Muscle layer of duodenum (tissue), 2 donors: Measurements from ENCODE around the gene CES2.
A peak's percentile ranks its signal among the peaks of the same experiment; 100 is the strongest.
"Not testable (repeated sequence)": the region's sequence is repeated elsewhere in the genome, so short reads cannot be mapped to it uniquely, and the experiment has no call there.

Experiments
- H3K27ac ChIP-seq: one replicate; pipeline ENCODE4 v1.7.0; 2013; ENCODE audit warnings: mild to moderate bottlenecking, low read length
- H3K27me3 ChIP-seq: one replicate; pipeline ENCODE4 v1.7.0; 2013; ENCODE audit warnings: low read depth, mild to moderate bottlenecking, control low read depth, low read length
- H3K36me3 ChIP-seq, 2 donors: one replicate each; pipeline ENCODE4 v1.7.0; 2013; ENCODE audit warnings: low read length in 2 of 2, control low read depth in 1 of 2, mild to moderate bottlenecking in 1 of 2; ENCODE audit not compliant: insufficient read depth in 2 of 2, control insufficient read depth in 1 of 2
- H3K4me1 ChIP-seq, 2 donors: one replicate each; pipeline ENCODE4 v1.7.0; 2013; ENCODE audit warnings: low read length in 2 of 2, mild to moderate bottlenecking in 2 of 2, control low read depth in 1 of 2, moderate library complexity in 1 of 2; ENCODE audit not compliant: insufficient read depth in 2 of 2, control insufficient read depth in 1 of 2
- H3K4me3 ChIP-seq, 2 donors: one replicate each; pipeline ENCODE4 v1.7.0; 2013; ENCODE audit warnings: low read length in 2 of 2, low read depth in 1 of 2, mild to moderate bottlenecking in 1 of 2
- H3K9me3 ChIP-seq, 2 donors: one replicate each; pipeline ENCODE4 v1.7.0; 2013; ENCODE audit warnings: low read length in 2 of 2, control low read depth in 1 of 2, mild to moderate bottlenecking in 1 of 2; ENCODE audit not compliant: control insufficient read depth in 1 of 2
- donor health status: healthy.

The CES2 gene

GRCh38 chr16:66932076-66932475, 3.2 kb upstream of the CES2 start:
- no peak overlapping the region for H3K4me3 ChIP-seq
- no peaks in the 10 kb centered on the region for H3K27me3 ChIP-seq
- H3K36me3 ChIP-seq: peaks cover 0 to 11% of the 10 kb centered on the region in 2 donors
- H3K4me1 ChIP-seq: peaks cover 8 to 44% of the 10 kb centered on the region in 2 donors
- no peaks in the 10 kb centered on the region for H3K9me3 ChIP-seq
- no peak overlapping the region for H3K27ac ChIP-seq

- peak overlapping the region; percentile 85 for H3K27ac ChIP-seq
- peaks cover 7 to 21% of the 10 kb centered on the region in 2 donors for H3K36me3 ChIP-seq
- peak overlapping the region; percentile 90 to 95 for H3K4me3 ChIP-seq
- no peaks in the 10 kb centered on the region for H3K9me3 ChIP-seq
- no peaks in the 10 kb centered on the region for H3K27me3 ChIP-seq
- peaks cover 8 to 38% of the 10 kb centered on the region in 2 donors for H3K4me1 ChIP-seq
Observed at GRCh38 chr16:66933776-66934137, 1.6 kb upstream of the CES2 start.

DNA sequence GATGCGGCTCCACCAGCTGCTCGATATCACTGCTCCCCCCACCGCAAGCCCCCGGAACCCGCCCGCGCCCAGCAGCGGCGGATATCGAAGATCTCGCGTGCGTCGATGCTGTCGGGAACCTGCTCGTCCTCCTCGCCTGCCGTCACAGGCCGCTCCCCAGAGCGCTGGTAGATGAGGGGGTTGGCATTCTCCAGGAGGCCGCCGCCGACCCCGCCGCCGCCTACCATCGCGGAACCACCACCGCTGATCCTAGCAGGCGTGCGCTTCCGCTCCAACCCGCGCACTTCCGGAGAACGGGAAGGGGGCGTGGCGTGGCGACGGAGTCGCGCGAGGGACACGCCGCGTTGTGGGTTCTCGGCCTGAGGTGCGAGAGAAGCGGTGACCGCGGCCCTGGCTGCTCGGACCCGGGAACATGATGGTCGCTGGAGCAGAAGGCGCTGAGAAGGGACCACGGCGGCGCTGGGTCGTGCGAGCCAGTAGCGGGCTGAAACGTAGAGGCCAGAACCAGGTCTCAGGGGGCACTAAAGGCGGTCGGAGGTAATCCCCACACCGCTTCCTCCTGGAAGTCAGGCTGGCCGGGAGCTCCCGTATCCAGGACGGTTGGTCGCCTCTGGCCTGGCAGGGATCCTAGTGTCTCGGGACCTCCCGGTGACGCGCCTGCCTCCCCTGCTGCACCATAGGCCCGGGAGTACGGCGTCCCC, 1.0 kb upstream of the CES2 start, which contains the start of gene CIAO2B:
TSS of gene CIAO2B (minus strand) at position 265 of the 701 bp plus-strand sequence. CDS start at position 227, 38 bp downstream.
- Histone ChIP-seq H3K36me3 (peaks cover 9 to 26% of the 10 kb centered on the region in 2 donors), H3K4me3 (peak within 1 kb of the TSS; percentile 90 to 95)

DNA sequence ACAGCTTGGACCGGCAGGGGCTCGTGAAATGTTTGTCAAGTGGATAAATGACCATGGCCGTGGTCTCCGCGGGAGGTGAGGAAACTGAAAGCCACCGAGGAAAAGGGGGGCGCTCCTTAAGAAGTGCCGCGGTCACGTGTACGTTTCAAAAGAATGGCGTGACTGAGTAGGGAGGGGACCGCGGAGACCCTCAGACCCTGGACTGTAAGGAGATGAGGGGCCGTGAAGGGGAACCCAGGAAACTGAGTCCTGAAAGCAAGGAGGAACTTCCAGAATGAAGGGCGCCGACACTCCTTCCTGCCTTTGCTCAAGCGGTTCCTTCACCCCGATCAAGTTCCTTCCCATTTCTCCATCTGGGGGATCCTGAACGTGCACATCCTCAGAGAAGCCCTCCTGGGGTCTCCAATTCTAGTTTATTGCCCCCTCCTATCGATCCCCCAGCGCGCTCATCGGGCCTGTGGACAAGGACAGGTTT, 440 bp upstream of the CES2 start:
- Histone ChIP-seq H3K4me1 (peaks cover 8 to 38% of the 10 kb centered on the region in 2 donors), H3K36me3 (peaks cover 15 to 31% of the 10 kb centered on the region in 2 donors), H3K4me3 (peak overlapping the region; percentile 90 to 95), H3K27ac (peak overlapping the region; percentile 85)
- not testable (repeated sequence) for H3K9me3 ChIP-seq, H3K27me3 ChIP-seq

More for the DNA sequence above, 1.0 kb upstream of the CES2 start, which contains the start of gene CIAO2B:
- peak within 1 kb of the TSS; percentile 85 for H3K27ac ChIP-seq
- no peaks in the 10 kb centered on the region for H3K27me3 ChIP-seq
- no peaks in the 10 kb centered on the region for H3K9me3 ChIP-seq
- peaks cover 8 to 38% of the 10 kb centered on the region in 2 donors for H3K4me1 ChIP-seq

DNA sequence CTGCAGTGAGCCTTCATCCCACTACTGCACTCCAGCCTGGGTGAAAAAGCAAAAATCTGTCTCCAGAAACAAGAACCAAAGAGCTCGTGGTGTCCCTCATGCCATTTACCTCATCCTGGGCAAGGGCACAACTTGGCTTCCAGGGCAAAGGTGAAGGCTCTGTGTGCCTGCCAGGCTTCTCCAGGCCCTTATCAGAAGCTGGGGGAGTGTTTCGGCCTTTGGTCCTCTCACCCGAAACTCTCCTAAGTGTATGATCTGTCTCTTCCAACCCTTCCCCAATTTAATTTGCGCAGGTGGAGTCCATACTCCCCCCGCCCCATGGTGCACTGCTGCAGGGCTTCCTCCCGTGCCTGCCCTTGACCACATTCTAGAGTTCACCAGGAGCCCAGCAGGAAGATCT, 1.1 kb downstream of the CES2 start:
- H3K27me3 ChIP-seq: no peaks in the 10 kb centered on the region
- H3K4me1 ChIP-seq: peaks cover 8 to 38% of the 10 kb centered on the region in 2 donors
- H3K27ac ChIP-seq: peak overlapping the region; percentile 63
- peaks cover 30 to 47% of the 10 kb centered on the region in 2 donors for H3K36me3 ChIP-seq
- no peaks in the 10 kb centered on the region for H3K9me3 ChIP-seq
- H3K4me3 ChIP-seq: peak overlapping the region; percentile 21 to 90

GRCh38 chr16:66936889-66937554, 1.7 kb downstream of the CES2 start:
- Histone ChIP-seq H3K4me1 (peaks cover 8 to 38% of the 10 kb centered on the region in 2 donors), H3K27me3 (no peaks in the 10 kb centered on the region), H3K9me3 (no peaks in the 10 kb centered on the region), H3K27ac (no peak overlapping the region), H3K36me3 (peaks cover 36 to 49% of the 10 kb centered on the region in 2 donors), H3K4me3 (no peak overlapping the region)

DNA sequence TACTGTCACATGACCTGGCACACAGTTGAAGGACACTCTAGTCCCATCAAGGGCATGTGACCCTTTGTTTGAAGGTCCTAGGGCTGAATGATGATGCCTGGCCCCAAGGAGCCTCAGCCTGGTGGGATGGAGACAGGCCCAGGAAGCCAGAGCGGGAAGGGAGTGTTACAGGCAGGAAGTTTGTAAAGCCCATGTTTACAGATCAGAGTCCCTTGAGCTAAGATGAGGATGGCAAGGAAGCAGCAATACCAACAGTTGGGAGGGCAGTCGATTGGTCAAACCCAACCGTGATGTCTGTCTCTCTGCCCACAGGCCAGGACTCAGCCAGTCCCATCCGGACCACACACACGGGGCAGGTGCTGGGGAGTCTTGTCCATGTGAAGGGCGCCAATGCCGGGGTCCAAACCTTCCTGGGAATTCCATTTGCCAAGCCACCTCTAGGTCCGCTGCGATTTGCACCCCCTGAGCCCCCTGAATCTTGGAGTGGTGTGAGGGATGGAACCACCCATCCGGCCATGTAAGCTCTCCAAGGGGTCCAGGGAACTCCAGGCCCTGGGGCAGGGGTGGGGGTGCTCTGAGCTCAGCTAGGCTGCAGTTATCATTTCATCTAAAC, 2.5 kb downstream of the CES2 start:
- peaks cover 44 to 50% of the 10 kb centered on the region in 2 donors for H3K36me3 ChIP-seq
- no peak overlapping the region for H3K4me3 ChIP-seq
- no peaks in the 10 kb centered on the region for H3K9me3 ChIP-seq
- H3K4me1 ChIP-seq: peaks cover 8 to 30% of the 10 kb centered on the region in 2 donors
- H3K27ac ChIP-seq: no peak overlapping the region
- no peaks in the 10 kb centered on the region for H3K27me3 ChIP-seq

DNA sequence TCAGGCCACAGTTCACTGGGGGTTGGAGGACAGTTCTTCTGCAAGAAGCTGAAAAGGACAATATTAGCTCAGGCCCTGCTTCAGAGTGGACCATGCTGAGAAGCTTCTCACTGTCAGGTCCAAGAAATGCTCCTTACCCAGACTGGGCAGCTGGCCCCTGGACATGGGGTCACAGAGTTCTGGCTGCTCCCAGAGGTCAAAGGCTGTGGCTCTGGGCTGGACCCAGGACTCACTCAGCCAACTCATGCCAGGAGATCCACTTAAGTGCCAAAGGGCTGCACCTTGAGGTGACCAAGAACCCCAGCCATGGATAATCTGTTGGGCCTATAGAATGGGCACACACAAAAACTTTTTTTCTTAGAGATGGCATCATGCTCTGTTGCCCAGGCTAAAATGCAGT, 4.0 kb downstream of the CES2 start:
- peaks cover 50 to 63% of the 10 kb centered on the region in 2 donors for H3K36me3 ChIP-seq
- H3K4me1 ChIP-seq: peaks cover 0 to 21% of the 10 kb centered on the region in 2 donors
- H3K27ac ChIP-seq: no peak overlapping the region
- H3K27me3 ChIP-seq: no peaks in the 10 kb centered on the region
- H3K4me3 ChIP-seq: no peak overlapping the region
- H3K9me3 ChIP-seq: no peaks in the 10 kb centered on the region

DNA sequence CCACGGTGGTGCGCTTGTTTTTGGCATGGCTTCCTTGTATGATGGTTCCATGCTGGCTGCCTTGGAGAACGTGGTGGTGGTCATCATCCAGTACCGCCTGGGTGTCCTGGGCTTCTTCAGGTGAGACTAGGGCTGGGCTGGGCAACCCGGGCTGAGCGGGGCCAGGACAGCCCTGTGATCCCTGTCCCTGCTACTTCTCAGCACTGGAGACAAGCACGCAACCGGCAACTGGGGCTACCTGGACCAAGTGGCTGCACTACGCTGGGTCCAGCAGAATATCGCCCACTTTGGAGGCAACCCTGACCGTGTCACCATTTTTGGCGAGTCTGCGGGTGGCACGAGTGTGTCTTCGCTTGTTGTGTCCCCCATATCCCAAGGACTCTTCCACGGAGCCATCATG, 4.9 kb downstream of the CES2 start:
- no peak overlapping the region for H3K4me3 ChIP-seq
- H3K36me3 ChIP-seq: peaks cover 50 to 63% of the 10 kb centered on the region in 2 donors
- peaks cover 0 to 19% of the 10 kb centered on the region in 2 donors for H3K4me1 ChIP-seq
- H3K27ac ChIP-seq: no peak overlapping the region
- no peaks in the 10 kb centered on the region for H3K27me3 ChIP-seq
- H3K9me3 ChIP-seq: no peaks in the 10 kb centered on the region

GRCh38 chr16:66942981-66943380, 7.7 kb downstream of the CES2 start:
- no peak overlapping the region for H3K27ac ChIP-seq
- H3K36me3 ChIP-seq: peaks cover 49 to 60% of the 10 kb centered on the region in 2 donors
- no peaks in the 10 kb centered on the region for H3K27me3 ChIP-seq
- H3K4me1 ChIP-seq: no peaks in the 10 kb centered on the region
- no peaks in the 10 kb centered on the region for H3K9me3 ChIP-seq
- H3K4me3 ChIP-seq: no peak overlapping the region

GRCh38 chr16:66943426-66944053, 8.2 kb downstream of the CES2 start:
- H3K4me1 ChIP-seq: peaks cover 0 to 1% of the 10 kb centered on the region in 2 donors
- H3K9me3 ChIP-seq: no peaks in the 10 kb centered on the region
- H3K4me3 ChIP-seq: no peak overlapping the region
- no peak overlapping the region for H3K27ac ChIP-seq
- H3K36me3 ChIP-seq: peaks cover 43 to 55% of the 10 kb centered on the region in 2 donors
- H3K27me3 ChIP-seq: no peaks in the 10 kb centered on the region
